Muscle of leg (tissue), 11 donors: ENCODE data around the gene RFNG. TPM values are rescaled to one million over a fixed set of nuclear protein-coding genes. Genes with fewer than 3 reads are reported as not detected.
A peak's percentile ranks its signal among the peaks of the same experiment; 100 is the strongest.

ENCODE experiments used
- DNase-seq: peaks from one replicate; pipeline ENCODE4 v3.0.0; 2013
- H3K27ac ChIP-seq: one replicate; pipeline ENCODE4 v1.5.1; 2013; ENCODE audit warnings: mild to moderate bottlenecking, low read length, control low read depth
- H3K27me3 ChIP-seq: one replicate; pipeline ENCODE4 v1.6.1; 2013; ENCODE audit warnings: low read length; ENCODE audit not compliant: control insufficient read depth, insufficient read depth
- H3K36me3 ChIP-seq: one replicate; pipeline ENCODE4 v1.6.1; 2013; ENCODE audit warnings: low read length; ENCODE audit not compliant: control insufficient read depth, insufficient read depth
- H3K4me1 ChIP-seq: one replicate; pipeline ENCODE4 v1.6.1; 2013; ENCODE audit warnings: low read length; ENCODE audit not compliant: control insufficient read depth, insufficient read depth
- H3K4me3 ChIP-seq: one replicate; pipeline ENCODE4 v1.5.1; 2013; ENCODE audit warnings: low read length, control low read depth
- H3K9me3 ChIP-seq: replicated peaks from 2 replicates; pipeline ENCODE4 v1.6.1; 2013; ENCODE audit warnings: low read depth, low read length; ENCODE audit not compliant: control insufficient read depth
- WGBS: methylation state at CpG from one replicate; pipeline ENCODE4 v1.1.5; 2013; ENCODE audit warnings: missing lambda C conversion rate; ENCODE audit not compliant: insufficient coverage; 5-methylcytosine and 5-hydroxymethylcytosine counted together
- polyA plus RNA-seq, 8 donors: library from polyadenylated mRNA; unstranded; fragments of 120-200 nt; gene quantifications; one replicate each; pipeline versions ENCODE4 v1.2.1 to v1.2.3, GENCODE V29; 2013; ENCODE audit warnings: inconsistent platforms in 1 of 8, low replicate concordance in 1 of 8; ENCODE audit not compliant: insufficient read length in 8 of 8, insufficient read depth in 1 of 8
- total RNA-seq: library from RNA; stranded (reverse); fragments of 120-200 nt; gene quantifications from one replicate; pipeline ENCODE4 v1.2.4, GENCODE V29; 2013

The RFNG gene
- total and polyA plus RNA-seq, 9 donors = 21.6 to 47.1 (median 31.5) TPM

DNA sequence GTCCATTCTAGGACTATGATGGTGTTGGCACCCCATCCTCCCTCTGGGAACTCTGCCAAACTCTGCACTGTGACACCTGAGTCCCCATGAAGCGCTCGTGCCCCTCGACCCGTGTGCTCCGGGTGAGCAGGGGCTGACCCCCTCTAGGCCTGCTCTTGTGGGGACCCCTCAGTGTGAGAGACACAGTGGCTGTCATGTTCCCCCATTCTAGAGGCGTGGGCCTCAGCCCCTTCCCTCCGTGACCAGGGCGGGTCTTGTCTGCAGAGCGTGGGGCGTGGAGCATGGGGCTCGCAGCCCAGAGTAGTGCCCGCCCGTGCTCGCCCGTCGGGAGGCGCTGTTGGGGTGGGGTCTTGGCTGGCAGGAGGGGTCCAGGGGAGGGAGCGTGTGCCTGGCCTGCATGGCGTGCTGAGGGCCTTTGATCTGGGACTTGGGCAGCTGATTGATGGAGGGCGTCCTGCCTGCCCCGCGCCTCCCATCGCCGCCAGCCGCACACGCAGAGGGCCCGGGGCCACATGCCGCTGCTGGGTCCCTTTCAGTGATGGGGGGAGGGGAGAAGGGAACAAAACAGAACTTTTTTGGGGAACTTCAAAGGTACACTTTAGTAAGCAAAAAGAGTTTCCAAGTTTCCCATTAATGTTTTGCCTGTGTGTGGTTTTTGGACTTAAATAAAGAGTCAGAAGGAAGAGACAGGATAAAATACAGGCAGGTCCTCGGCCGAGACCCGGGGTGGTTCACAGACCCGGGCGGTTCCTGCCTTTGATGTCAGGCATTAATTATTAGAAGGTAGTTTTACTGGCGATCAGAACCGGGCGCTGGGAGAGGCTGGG, 51.4 kb downstream of the RFNG start:
- Histone ChIP-seq H3K9me3 (no peaks in the 10 kb centered on the region), H3K27ac (no peak overlapping the region), H3K36me3 (peaks cover 19% of the 10 kb centered on the region), H3K27me3 (no peaks in the 10 kb centered on the region), H3K4me3 (no peak overlapping the region), H3K4me1 (peaks cover 42% of the 10 kb centered on the region)
- WGBS = 52% methylated on average over 33 of the region's 36 CpGs
- no peak for DNase-seq

- Histone ChIP-seq H3K9me3 (no peaks in the 10 kb centered on the region), H3K27ac (no peak overlapping the region), H3K36me3 (peaks cover 19% of the 10 kb centered on the region), H3K4me3 (no peak overlapping the region), H3K4me1 (peaks cover 48% of the 10 kb centered on the region), H3K27me3 (no peaks in the 10 kb centered on the region)
- DNase-seq = no peak
- 96% methylated on average over 11 of the region's 12 CpGs for WGBS
Observed at GRCh38 chr17:81999587-81999975, 52.0 kb downstream of the RFNG start.

DNA sequence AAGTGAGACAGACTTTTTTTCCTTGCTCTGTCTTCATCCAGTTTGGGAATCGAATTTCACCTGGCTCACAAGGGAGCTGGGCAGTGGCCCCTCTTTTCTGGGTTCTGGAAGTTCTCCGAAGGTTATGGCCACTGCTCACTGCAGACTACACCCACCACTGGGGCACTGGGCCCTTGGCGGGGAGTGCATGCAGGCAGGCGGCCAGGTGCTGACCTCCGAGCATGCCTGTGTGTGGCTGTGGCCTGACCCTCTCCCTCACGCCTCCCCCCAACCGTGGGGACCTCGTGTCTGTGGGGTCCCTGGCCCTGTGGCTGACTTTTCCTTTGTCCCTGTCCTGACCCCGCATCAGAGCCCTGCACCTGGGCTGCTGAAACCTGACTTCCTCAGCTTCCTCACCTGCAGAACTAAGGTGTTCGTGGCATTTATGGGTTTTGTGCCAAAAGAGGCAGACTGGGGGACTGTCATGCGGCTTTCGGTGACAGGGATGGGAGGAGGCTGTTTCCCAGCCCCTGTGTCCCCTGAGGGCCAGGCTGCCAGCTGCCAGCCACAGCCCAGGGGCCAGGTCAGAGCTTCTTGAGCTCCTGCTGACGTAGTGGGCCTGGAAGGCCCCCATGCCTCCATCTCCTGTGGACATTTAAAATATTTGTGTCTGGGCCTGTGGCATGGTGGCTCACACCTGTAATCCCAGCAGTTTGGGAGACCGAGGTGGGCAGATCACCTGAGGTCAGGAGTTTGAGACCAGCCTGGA, 52.7 kb downstream of the RFNG start:
- no peak overlapping the region for H3K27ac ChIP-seq
- H3K27me3 ChIP-seq = no peaks in the 10 kb centered on the region
- H3K4me3 ChIP-seq = no peak overlapping the region
- peak; percentile 59 for DNase-seq
- peaks cover 51% of the 10 kb centered on the region for H3K4me1 ChIP-seq
- H3K36me3 ChIP-seq = peaks cover 18% of the 10 kb centered on the region
- 38% methylated on average over 6 of the region's 14 CpGs for WGBS
- H3K9me3 ChIP-seq = no peaks in the 10 kb centered on the region

- no peaks in the 10 kb centered on the region for H3K9me3 ChIP-seq
- no peaks in the 10 kb centered on the region for H3K27me3 ChIP-seq
- DNase-seq = no peak
- peaks cover 21% of the 10 kb centered on the region for H3K36me3 ChIP-seq
- peaks cover 51% of the 10 kb centered on the region for H3K4me1 ChIP-seq
- 4% methylated on average over 3 of the region's 7 CpGs for WGBS
- H3K4me3 ChIP-seq = no peak overlapping the region
- H3K27ac ChIP-seq = no peak overlapping the region
Observed at GRCh38 chr17:81998212-81998611, 53.4 kb downstream of the RFNG start.

Other genes with a start within 250 kb of the RFNG start
- gene GCGR, start 247.7 kb downstream of the RFNG start, total RNA-seq = not detected
- under 1 TPM in 4 of 8 donors, not detected in 4; 0.10 to 0.21 (median 0.18) TPM for gene GCGR, start 247.7 kb downstream of the RFNG start, polyA plus RNA-seq
- 113 TPM for gene MCRIP1, start 218.5 kb downstream of the RFNG start, total RNA-seq
- gene MCRIP1, start 218.5 kb downstream of the RFNG start, polyA plus RNA-seq = 100 to 1,000 TPM; 123 to 147 (median 134) TPM
- gene PPP1R27, start 216.8 kb downstream of the RFNG start, total RNA-seq = 43.4 TPM
- 10 to 100 TPM; 14.6 to 57.4 (median 28.8) TPM for gene PPP1R27, start 216.8 kb downstream of the RFNG start, polyA plus RNA-seq
- 385 TPM for gene P4HB, start 191.3 kb downstream of the RFNG start, total RNA-seq
- 100 to 1,000 TPM; 383 to 577 (median 450) TPM for gene P4HB, start 191.3 kb downstream of the RFNG start, polyA plus RNA-seq
- gene ARHGDIA, start 180.5 kb downstream of the RFNG start, total RNA-seq = 86.0 TPM
- gene ARHGDIA, start 180.5 kb downstream of the RFNG start, polyA plus RNA-seq = 100 to 1,000 TPM; 145 to 236 (median 190) TPM
- gene ALYREF, start 160.2 kb downstream of the RFNG start, total RNA-seq = 72.6 TPM
- 10 to 100 TPM; 56.0 to 80.0 (median 70.8) TPM for gene ALYREF, start 160.2 kb downstream of the RFNG start, polyA plus RNA-seq
- 113 TPM for gene ANAPC11, start 160.1 kb downstream of the RFNG start, total RNA-seq
- gene ANAPC11, start 160.1 kb downstream of the RFNG start, polyA plus RNA-seq = 100 to 1,000 TPM; 104 to 140 (median 113) TPM
- gene NPB, start 149.6 kb downstream of the RFNG start, total RNA-seq = 2.0 TPM
- under 1 TPM; 0.22 to 0.82 (median 0.66) TPM for gene NPB, start 149.6 kb downstream of the RFNG start, polyA plus RNA-seq
- 9.0 TPM for gene PCYT2, start 140.4 kb downstream of the RFNG start, total RNA-seq
- 10 to 100 TPM in 6 of 8 donors, 1 to 10 TPM in 2; 9.4 to 12.6 (median 11.2) TPM for gene PCYT2, start 140.4 kb downstream of the RFNG start, polyA plus RNA-seq
- 6.0 TPM for gene SIRT7, start 133.6 kb downstream of the RFNG start, total RNA-seq
- 1 to 10 TPM; 6.5 to 9.7 (median 8.4) TPM for gene SIRT7, start 133.6 kb downstream of the RFNG start, polyA plus RNA-seq
- gene MAFG, start 124.1 kb downstream of the RFNG start, total RNA-seq = 8.2 TPM
- gene MAFG, start 124.1 kb downstream of the RFNG start, polyA plus RNA-seq = 10 to 100 TPM; 11.7 to 18.1 (median 16.7) TPM
- gene PYCR1, start 114.5 kb downstream of the RFNG start, total RNA-seq = 78.9 TPM
- 100 to 1,000 TPM in 2 of 8 donors, 10 to 100 TPM in 6; 58.4 to 107 (median 80.3) TPM for gene PYCR1, start 114.5 kb downstream of the RFNG start, polyA plus RNA-seq
- gene MYADML2, start 104.6 kb downstream of the RFNG start, total RNA-seq = 24.1 TPM
- 10 to 100 TPM; 11.3 to 23.1 (median 20.0) TPM for gene MYADML2, start 104.6 kb downstream of the RFNG start, polyA plus RNA-seq
- 4.1 TPM for gene NOTUM, start 90.6 kb downstream of the RFNG start, total RNA-seq
- gene NOTUM, start 90.6 kb downstream of the RFNG start, polyA plus RNA-seq = 1 to 10 TPM; 2.8 to 7.6 (median 3.3) TPM
- gene ASPSCR1, start 74.2 kb downstream of the RFNG start, total RNA-seq = 28.7 TPM
- 10 to 100 TPM; 22.5 to 35.9 (median 26.6) TPM for gene ASPSCR1, start 74.2 kb downstream of the RFNG start, polyA plus RNA-seq
- 44.8 TPM for gene CENPX, start 28.9 kb downstream of the RFNG start, total RNA-seq
- 10 to 100 TPM; 33.4 to 41.0 (median 38.4) TPM for gene CENPX, start 28.9 kb downstream of the RFNG start, polyA plus RNA-seq
- 9.1 TPM for gene LRRC45, start 28.5 kb downstream of the RFNG start, total RNA-seq
- gene LRRC45, start 28.5 kb downstream of the RFNG start, polyA plus RNA-seq = 10 to 100 TPM in 4 of 8 donors, 1 to 10 TPM in 4; 8.4 to 12.3 (median 10.3) TPM
- 11.2 TPM for gene RAC3, start 20.1 kb downstream of the RFNG start, total RNA-seq
- 10 to 100 TPM in 5 of 8 donors, 1 to 10 TPM in 3; 7.2 to 15.3 (median 11.1) TPM for gene RAC3, start 20.1 kb downstream of the RFNG start, polyA plus RNA-seq
- gene DCXR, start 14.1 kb downstream of the RFNG start, total RNA-seq = 36.0 TPM
- gene DCXR, start 14.1 kb downstream of the RFNG start, polyA plus RNA-seq = 10 to 100 TPM; 30.0 to 44.6 (median 39.2) TPM
- gene GPS1, start 87 bp upstream of the RFNG start, total RNA-seq = 69.6 TPM
- gene GPS1, start 87 bp upstream of the RFNG start, polyA plus RNA-seq = 10 to 100 TPM; 68.1 to 87.7 (median 76.7) TPM
- 43.6 TPM for gene DUS1L, start 14.0 kb upstream of the RFNG start, total RNA-seq
- gene DUS1L, start 14.0 kb upstream of the RFNG start, polyA plus RNA-seq = 10 to 100 TPM; 52.9 to 73.5 (median 59.3) TPM
- gene FASN, start 46.4 kb upstream of the RFNG start, total RNA-seq = 15.4 TPM
- 10 to 100 TPM; 23.0 to 53.4 (median 34.9) TPM for gene FASN, start 46.4 kb upstream of the RFNG start, polyA plus RNA-seq
- 15.7 TPM for gene CCDC57, start 161.0 kb upstream of the RFNG start, total RNA-seq
- 10 to 100 TPM; 18.1 to 37.4 (median 30.8) TPM for gene CCDC57, start 161.0 kb upstream of the RFNG start, polyA plus RNA-seq
- 21.9 TPM for gene SLC16A3, start 177.2 kb upstream of the RFNG start, total RNA-seq
- gene SLC16A3, start 177.2 kb upstream of the RFNG start, polyA plus RNA-seq = 10 to 100 TPM; 21.9 to 47.3 (median 33.4) TPM
- gene CSNK1D, start 221.9 kb upstream of the RFNG start, total RNA-seq = 15.0 TPM
- gene CSNK1D, start 221.9 kb upstream of the RFNG start, polyA plus RNA-seq = 10 to 100 TPM; 63.2 to 82.2 (median 73.2) TPM